NCI-H1694 treated with DMSO at 0.1 percent for 48 hours (cell line): ENCODE measurements around the gene FOXA3.

ENCODE experiments used
- DNase-seq: peaks from one replicate; lab custom pipeline; 2025; lab: John Stamatoyannopoulos, UW

Gene FOXA3

DNA sequence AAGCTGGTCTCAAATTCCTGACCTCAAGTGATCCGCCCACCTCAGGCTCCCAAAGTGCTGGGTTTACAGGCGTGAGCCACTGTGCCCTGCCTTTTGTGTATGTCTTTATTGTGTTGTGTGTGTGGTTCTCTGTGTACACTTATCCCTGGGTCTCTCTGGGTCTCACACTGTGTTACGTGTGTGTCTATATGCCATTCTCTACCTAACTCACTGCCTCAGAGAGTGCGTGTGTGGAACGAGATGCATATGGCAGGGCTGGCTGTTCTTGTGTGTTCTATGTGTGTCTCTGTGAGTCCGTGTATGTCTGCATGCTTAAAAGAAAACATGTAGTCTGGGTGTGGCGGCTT, 10.5 kb downstream of the FOXA3 start:
- no peak for DNase-seq

DNA sequence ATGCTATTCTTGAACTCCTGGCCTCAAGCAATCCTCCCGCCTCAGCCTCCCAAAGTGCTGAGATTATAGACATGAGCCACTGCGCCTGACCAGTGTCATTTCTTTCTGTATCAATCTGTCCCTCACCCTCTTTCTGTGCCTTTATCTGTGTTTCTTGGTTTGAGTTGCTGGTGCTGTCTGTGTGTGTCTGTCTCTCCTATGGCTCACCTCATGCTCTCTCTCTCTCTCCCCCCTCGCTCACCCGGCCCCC, 12.0 kb downstream of the FOXA3 start:
- no peak for DNase-seq

DNA sequence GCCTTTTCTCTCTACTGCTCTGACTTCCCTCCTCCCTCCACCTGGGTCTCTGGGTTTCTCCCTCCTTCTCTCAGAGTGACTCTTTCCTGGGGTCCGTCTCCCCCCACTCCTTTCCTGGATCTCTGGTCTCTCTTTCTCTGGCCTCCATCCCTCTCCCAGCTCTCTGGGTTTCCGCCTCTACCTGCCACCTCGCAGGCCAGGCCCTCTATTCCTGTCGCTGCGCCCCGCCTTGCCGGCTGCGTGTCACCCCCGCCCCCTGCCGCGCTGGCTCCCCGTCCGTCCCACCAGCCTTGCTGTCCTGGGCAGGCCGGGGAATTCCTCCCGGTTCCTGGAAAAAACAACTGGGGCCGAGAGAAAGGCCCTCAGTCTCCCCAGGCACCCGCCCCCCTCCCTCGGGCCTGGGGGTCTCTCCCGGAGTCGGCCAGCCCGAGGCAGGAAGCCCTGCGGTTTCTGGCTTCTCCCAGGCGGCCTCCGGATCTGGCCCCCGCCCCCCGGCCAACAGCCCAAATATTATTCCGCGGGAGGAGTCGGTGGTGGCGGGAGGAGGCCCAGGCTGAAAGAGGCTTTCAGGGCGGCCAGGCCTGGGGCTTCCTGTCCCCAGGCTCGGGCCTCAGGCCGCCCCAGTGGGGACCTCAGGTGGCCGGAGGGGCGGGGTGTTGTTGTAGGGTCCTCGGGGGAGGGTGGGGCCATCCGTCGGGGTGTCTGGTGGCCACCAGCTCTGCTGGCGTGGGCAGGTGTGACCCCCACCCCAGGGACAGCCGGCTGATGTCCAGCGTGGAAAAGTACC, 12.5 kb downstream of the FOXA3 start:
- no peak for DNase-seq

DNA sequence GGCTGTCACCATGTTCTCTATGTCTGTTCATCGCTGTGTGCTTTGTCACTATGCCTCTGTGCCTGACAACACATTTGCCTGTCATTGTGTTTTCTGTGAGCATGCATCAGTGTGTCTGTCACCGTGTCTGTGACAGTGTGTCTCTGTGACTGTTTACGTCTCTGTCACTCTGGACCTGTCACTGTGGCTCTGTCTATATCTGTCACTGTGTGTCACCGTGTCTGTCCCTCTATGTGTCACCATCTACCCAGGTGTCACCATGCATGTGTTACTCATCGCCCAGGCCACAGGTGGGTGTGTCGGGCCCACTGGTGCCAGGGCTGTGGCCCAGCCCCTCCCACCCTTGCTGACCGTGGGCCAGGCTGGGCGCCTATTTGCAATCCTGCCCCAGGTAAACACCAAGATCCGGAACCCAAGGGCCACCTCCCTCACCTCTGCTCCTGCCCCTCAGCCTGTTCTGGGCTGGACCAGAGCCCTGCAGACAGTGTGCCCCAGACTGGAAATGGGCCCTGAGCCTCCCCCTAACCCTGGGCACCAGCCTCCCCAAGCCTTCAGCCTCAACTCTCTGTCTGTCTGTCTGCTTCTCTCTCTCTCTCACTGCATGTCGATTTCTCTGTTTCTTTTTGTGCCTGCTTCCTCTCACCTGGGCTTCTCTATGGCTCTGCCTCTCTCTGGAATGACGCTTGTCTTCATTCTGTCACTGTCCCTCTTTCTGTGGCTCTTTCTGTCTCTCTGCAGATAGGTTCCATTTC, 14.1 kb downstream of the FOXA3 start:
- DNase-seq = no peak

DNA sequence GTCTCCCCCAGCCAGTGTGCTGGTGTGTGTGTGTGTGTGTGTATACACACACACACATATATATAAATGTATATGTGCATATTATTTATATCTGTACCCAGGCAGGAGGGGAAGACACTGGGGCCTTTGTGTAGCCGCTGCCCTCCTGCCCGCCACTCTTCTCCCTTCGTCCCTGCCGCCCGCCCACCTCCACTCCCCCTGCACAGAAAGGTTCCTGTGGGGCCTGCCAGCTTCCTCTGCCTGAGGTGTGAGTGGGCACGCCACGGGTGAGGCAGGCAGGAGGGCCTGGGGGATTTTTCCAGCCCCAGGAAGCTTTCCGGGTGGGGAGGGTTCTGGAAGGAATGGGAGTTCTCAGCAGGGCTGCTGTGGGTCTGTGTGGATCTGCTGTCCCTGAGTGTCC, 14.9 kb downstream of the FOXA3 start:
- no peak for DNase-seq

DNA sequence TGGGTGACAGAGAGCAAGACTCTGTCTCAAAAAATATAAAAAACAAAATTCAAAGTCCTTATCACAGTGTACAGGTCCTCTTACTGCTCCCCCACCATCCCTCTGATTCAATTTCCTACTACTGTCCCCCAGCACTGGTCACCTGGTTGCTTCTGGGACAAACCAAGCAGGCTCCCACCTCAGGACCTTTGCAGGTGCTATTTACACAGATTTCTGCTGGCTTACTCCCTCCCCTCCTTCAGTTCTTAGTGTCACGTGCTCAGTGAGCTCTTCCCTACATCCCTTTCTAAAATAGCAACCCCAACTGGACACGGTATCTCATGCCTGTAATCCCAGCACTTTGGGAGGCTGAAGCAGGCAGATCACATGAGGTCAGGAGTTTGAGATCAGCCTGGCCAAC, 15.8 kb downstream of the FOXA3 start:
- DNase-seq = no peak

DNA sequence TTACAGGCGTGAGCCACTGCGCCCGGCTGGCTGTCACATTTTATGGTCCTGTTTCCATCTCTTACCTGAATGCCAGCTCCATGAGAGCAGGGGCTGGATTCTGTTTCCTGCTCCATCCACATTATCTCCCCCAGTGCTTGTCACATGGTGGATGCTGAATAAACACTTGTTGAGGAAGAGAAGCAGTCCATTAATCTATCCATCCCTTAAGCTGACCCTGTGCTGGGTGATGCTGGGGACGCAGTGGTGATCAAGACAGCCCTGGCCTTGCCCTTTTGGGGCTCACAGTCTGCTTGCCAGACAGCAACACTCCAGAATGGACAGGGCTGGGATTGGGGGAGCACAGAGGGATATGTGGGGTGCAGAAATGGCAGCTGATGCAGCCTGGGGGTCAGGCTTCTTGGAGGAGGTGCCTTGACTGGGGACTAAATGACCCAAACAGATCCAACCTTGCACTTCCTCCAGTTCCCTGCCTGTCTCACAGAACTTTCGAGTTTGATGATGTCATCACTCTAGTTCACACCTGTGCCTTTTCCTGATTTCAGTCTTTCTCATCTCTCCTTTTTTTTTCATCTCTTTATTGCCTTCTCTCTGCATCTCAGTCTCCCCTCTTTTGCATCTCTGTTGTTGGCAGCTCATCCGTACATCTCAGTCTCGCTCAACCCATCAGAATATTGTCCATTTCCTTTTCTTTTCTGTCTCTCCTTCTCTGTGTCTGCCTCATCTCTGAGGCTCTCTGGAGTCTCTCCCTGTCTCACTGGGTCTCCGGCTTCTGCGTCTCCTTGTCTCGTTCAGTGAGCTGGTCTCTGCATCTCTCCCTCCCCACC, 17.2 kb downstream of the FOXA3 start:
- no peak for DNase-seq

DNA sequence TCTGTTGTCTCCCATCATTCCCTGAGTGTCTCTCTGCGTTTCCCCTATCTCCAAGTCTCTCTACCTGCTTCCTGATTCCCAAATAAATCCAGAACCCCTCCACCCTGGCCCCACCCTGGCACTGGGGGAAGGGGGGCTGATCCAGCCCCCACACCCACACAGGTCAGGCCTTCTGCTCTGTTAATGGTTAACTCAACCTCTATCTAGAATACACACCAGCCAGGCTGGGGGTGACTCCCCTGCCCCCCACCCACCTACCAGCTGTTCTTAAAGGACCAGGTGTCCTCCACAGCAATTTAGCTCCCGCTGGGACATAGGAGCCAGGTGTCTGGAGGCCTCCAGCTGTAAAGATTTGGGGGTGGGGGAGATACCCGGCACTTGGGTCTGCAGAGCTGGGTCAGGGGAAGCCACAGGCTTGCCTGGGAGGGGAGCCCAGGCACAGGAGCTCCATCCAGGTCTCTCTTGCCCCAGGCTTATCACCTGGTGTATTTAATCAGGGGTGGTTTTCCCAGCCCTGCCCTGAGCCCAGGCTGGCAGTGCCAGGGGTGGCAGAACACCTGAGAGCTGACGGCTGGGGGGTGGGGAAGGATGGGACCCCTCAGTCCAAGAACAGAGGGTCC, 17.9 kb downstream of the FOXA3 start:
- no peak for DNase-seq

DNA sequence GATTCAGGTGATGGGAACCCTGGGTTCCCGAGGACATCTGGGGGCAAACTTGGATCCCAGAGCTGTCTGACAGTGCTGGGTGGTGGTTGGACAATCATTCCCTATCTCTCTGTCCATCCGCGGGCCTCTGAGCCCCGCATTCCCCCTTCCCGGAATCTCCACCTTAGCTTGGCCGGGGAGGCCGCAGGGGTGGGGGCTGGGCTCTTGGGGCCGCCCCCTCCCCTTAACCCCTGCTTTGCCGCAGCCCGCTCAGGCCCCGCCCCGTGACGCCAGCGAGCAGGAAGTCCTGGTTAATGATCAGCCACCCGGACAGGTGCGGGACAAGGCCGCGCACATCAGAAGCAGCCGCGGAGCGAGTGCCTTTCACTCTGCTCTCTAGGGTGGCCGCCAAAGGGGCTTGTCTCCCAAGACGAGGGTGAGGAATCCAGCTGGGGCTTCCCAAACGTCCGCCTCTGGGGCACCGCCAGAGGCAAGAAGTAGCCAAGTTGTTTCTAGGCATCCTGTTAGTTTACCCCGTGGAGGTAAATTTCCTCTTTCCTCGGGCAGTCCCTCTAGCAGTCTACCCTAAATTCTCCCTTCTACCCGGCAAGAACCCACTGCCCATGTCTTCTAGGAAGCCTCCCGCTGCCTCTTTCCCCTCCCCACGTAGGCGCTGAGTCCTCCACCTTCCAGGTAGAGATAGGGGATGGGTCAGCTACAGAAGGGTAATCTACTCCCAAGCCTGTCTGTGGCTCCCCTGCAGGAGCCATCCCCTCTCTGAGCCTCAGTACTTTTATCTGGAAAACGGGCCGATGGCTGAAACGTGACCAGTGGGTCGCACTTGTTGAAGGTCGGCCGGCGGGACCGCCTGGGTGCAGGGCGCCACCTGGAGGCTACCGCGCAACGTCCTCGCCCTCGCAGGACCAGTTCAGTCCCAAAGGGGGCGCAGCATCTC, 18.8 kb downstream of the FOXA3 start:
- DNase-seq = peak; percentile 69

DNA sequence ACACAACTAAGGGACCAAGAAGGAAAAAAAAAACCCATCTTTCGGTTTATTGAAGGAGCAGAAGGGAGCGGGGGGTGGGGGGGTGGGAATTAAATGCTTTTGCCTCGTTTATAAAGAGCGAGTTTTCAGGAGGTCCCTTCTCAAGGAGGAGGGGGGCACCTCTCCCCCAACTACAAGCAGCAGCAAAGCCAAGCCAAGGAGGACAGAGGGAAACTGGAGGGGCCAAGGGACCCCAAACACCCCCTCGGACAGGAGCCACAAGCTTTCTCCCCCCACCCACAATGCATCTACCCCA, 19.4 kb downstream of the FOXA3 start:
- DNase-seq = no peak

DNA sequence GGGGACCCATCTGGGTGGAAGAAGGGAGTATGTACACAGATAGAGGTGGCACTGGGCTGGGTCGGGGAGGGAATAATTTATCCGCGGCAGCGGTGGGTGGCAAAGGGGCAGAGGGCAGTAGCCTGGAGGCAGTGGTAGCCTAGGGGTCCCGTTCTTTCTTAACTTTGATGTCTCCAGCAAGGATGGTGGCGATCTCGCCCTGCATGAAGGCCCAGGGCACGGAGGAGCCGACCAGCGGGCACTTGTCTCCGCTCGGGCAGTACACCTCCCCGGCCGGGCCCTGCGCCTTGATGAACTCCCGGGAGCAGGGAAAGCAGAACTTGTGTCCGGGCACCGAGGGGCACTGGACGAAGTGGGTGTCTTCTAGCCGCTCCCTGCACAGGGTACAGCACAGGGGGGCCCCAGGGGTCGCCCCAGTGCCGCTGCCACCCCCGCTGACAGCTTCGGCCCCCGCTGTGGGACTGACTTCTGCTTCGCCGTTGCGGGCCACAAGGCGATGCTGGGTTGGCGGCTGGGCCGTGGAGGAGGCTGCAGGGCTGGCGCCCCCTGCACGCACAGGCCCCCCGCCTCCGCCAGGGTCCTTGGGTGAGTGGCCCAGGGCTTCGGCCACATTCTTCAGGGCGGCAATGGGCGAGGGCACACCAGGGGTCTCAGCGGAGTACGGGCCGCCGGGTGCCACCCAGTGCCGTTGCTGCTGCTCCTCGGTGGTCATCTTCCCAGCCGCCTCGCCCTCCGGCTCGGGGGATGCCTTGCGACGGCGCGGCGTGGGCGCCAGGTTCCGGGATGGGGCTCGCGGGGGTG, 20.0 kb downstream of the FOXA3 start:
- no peak for DNase-seq

DNA sequence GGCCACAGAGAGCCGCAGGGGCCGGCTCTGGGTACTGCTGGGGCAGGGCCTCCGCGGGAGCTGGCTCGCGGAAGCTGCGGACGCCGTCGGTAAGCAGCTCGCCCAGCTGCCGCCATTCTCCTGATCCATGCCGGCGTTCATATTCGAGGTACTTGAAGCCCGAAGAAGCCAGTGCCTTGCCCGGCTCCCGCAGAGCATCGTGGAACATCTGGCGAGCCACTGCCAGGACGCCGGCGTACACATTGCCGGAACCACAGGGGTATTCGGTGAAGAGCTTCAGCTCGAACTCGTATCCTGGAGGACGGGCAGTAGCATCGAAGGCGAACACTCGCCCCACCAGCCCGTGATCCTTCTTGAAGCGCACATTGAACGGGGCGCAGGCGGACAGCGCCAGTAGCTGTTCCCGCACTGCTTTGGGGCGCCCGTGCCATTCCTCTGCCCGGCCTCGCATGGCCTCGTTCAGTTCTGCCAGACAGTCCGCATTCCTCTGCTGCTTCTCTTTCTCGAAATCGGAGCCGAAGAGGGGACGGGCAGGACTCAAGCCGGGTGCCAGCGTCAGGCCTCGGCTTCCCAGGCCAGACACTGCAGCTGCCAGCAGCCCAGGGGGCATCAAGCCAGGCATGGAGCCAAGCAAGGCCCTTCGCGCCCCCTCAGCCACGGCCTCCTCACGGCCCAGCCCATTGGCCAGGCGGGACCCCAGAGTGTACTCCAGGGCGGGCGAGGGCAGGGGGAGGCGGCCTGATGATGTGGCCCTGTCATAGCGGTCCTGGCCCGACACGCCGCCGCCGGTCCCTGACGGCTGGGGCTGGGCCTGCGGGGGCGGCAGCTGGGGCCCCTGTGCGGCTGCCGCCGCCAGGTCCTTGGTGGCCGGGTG, 20.8 kb downstream of the FOXA3 start:
- no peak for DNase-seq

DNA sequence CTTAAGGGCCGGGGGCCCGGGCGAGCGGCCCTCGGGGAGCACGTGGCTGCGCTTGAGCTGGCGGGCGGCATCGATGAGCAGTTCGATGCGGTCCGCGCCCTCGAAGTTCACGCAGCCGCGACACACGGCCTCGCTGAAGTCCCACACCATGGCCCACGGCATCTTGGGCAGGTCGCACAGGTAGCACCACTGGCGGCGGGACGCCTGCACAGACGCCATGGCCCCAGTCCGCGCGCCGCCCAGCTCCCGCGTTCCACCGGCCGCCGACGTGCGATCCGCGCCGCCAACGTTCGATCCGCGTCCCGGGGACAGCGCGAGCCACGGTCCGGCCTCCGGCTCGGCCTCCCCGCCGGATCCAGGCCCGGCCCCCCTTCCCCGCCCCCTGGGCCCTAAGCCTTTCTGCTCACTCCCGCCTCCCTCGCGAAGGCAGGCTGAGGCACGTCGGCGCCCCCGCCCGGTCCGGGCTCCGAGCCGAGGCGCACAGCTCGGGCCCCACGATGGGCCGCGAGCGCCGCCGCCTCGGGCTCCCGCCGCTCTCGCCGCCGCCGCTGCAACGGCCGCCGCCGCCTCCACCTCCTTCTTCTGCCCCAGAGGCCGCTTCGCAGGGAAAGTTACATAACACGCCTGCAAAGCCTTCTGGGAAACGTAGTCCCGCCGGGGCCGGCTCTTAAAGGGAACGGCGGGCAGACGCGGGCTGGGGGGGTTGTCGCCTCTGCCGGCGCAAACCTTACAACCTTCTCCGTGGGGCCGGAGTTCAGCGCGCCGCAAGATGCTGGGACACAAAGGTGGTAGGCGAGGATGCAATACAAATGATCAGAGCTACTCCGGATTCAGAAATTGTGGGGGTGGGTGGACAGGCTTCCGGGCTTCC, 21.7 kb downstream of the FOXA3 start, which contains the start of gene IRF2BP1:
TSS of gene IRF2BP1 (minus strand) at position 586 of the 871 bp plus-strand sequence. CDS start at position 219, 367 bp downstream.
- DNase-seq = peak; percentile 88

DNA sequence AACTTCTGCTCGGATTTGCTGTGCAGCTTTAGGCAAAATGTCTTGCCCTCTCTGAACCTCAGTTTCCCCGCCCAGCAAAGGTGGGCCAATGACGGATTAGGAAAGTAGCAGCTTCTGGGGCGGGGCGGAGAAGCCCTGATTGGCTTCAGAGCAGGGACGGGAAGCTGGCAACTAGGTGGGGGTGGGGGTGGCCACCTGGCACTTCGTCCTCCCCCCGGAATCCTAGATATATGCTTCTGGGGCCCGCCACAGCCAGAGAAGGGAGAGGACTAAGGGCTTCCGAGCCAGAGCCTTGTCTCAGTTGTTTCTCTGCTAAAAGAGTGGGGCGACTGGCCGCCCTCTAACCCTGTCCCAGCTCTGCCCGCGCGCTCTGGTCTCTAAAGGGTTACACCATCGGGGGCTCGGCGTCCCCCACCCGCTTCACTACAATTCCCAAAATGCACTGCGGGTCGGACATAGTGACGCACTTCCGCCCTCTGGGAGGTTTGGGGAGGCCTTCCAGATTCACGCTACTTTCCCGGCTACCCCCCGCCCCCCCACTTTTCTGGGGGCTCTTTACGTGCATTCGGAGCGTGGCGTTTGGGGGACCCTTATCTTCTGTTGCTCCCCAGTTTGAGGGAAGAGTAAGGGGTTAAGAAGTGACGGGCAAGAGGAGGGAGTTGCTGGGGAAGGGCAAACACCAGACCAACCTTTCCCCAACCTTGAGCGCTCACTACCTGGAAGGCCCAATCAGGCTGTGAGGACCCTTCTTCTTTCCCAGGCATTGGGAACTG, 22.5 kb downstream of the FOXA3 start:
- peak; percentile 87 for DNase-seq

DNA sequence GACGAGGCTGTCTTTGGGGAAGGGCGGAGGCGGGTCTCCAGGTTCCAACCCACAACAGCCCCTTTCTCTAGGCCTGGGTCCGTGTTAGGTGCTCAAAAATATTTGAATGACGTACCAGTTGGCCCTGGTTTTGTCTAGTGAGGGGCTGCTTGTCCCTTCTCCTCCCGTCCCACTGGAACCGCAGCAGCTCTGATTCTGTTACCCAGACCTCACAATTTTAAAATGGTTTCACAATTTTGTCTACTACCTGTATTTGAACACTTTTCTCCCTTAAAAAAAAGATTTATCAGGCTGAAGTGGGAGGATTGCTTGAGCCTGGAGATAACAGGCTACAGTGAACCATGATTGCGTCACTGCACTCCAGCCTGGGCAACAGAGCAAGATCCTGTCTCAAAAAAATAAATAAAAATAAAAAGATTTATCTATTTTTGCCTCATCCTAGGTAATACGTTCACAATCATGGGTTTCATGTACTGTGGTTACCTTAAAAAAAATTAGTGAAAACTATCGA, 23.1 kb downstream of the FOXA3 start:
- DNase-seq = no peak

DNA sequence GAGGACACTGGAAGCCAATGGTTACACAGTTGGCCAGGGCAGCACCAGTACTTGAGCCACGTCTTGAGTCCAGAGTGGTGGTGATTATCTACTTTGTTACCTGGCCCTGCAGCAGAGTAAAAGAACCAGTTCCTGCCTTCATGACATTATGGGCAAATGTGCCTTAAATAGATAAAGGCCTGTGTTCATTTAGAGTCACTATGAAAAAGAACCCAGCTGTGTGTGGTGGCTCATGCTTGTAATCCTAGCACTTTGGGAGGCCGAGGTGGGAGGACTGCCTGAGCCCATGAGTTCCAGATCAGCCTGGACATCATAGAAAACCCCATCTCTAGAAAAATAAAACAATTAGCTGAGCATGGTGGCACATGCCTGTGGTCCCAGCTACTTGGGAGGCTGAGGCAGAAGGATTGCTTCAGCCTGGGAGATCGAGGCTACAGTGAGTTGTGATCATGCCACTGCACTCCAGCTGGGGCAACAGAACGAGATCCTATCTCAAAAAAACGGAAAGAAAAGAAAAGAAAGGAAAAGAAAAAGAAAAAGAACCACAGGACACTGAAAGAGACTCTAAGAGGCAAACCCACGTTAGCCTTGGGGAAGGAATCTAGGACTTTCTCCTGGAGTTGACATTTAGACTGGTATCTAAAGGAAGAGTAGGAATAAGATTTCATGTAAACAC, 25.2 kb downstream of the FOXA3 start:
- no peak for DNase-seq

DNA sequence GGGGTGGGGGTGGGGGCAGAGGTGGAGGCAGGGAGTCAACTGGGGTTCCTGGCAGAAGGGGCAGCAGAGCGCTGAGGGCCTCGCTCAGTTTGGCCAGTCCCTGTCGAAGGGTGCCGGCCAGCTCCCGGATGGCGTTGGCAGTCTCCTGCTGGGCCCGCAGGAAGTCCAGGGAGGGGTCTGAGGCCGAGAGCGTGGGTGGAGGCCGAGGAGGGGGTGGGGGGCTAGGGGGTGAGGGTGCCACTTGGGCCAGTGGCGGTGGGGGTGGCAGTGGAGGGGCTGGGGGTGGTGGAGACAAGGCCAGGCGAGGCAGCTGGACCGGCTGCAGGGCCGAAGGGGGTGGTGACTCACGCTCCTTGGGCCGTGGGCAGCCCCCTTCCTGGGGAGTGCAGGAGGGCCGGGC, 26.8 kb downstream of the FOXA3 start:
- no peak for DNase-seq
